Measurements from ENCODE around the gene MRPS18B. TPM values are rescaled to one million over a fixed set of nuclear protein-coding genes. Genes with fewer than 3 reads are reported as not detected.

The MRPS18B gene
- total RNA-seq, 4 donors from 2014 or later, result 35.0 to 41.2 (median 36.7) TPM

- peak within 1 kb of the TSS; percentile 23 to 61 for H3K4me3 ChIP-seq
- peaks cover 0 to 21% (median 11%) of the 10 kb centered on the region in 3 donors for H3K4me1 ChIP-seq
- ATAC-seq, result peak; percentile 98
- no peaks in the 10 kb centered on the region for H3K9me3 ChIP-seq
- H3K36me3 ChIP-seq, result peaks cover 0 to 82% of the 10 kb centered on the region in 2 donors
- no peaks in the 10 kb centered on the region for H3K27me3 ChIP-seq
- H3K27ac ChIP-seq, result peak within 1 kb of the TSS; percentile 25 to 97 (median 90)
- TF ChIP-seq POLR2AphosphoS5 (IDR thresholded peaks at IDR 0.05) (peak; percentile 82), CTCF (IDR thresholded peaks at IDR 0.05) (peak in 3 of 4 experiments; percentile 37 to 70 (median 58)), EP300 (IDR thresholded peaks at IDR 0.05) (no peak), POLR2A (IDR thresholded peaks at IDR 0.05) (peak; percentile 32 to 47)
- 1% methylated on average over 19 of the region's 36 CpGs; no CpG with 5 or more reads in 1 of the 2 donors for WGBS, 2 donors (ENCODE audit: low coverage in 1 of 2)
Measured at GRCh38 chr6:30626484-30627366, 9.1 kb downstream of the MRPS18B start, which contains the start of gene ATAT1. ATAT1 (plus strand) TSS chr6:30626874.

- Histone ChIP-seq H3K36me3 (peaks cover 0 to 65% of the 10 kb centered on the region in 2 donors), H3K4me1 (no peaks in the 10 kb centered on the region), H3K27me3 (no peaks in the 10 kb centered on the region), H3K4me3 (no peak overlapping the region), H3K27ac (no peak overlapping the region), H3K9me3 (no peaks in the 10 kb centered on the region)
- TF ChIP-seq POLR2A (IDR thresholded peaks at IDR 0.05), result no peak
- TF ChIP-seq CTCF (IDR thresholded peaks at IDR 0.05), result no peak
- 100% methylated on average over 3 of the region's 3 CpGs; no CpG with 5 or more reads in 1 of the 2 donors for WGBS, 2 donors (ENCODE audit: low coverage in 1 of 2)
- no peak for ATAC-seq
Measured at GRCh38 chr6:30635834-30636233, 18.2 kb downstream of the MRPS18B start.

GRCh38 chr6:30640481-30640880 is 22.8 kb downstream of the MRPS18B start:
- Histone ChIP-seq H3K4me3 (no peak overlapping the region), H3K4me1 (no peaks in the 10 kb centered on the region), H3K36me3 (peaks cover 0 to 81% of the 10 kb centered on the region in 2 donors), H3K27me3 (no peaks in the 10 kb centered on the region), H3K27ac (no peak overlapping the region), H3K9me3 (no peaks in the 10 kb centered on the region)
- WGBS, 2 donors (ENCODE audit: low coverage in 1 of 2), result 60 to 71% methylated on average over 1 to 3 of the region's 10 CpGs
- ATAC-seq, result no peak
- TF ChIP-seq CTCF (IDR thresholded peaks at IDR 0.05), result no peak
- TF ChIP-seq EP300 (IDR thresholded peaks at IDR 0.05), result no peak
- no peak for TF ChIP-seq POLR2AphosphoS5 (IDR thresholded peaks at IDR 0.05)
- TF ChIP-seq POLR2A (IDR thresholded peaks at IDR 0.05), result no peak

- no peak for ATAC-seq
- H3K36me3 ChIP-seq, result peaks cover 0 to 86% of the 10 kb centered on the region in 2 donors
- peaks cover 0 to 5% (median 0%) of the 10 kb centered on the region in 3 donors for H3K4me1 ChIP-seq
- no peaks in the 10 kb centered on the region for H3K9me3 ChIP-seq
- H3K4me3 ChIP-seq, result no peak overlapping the region
- no peak overlapping the region for H3K27ac ChIP-seq
- TF ChIP-seq POLR2A (IDR thresholded peaks at IDR 0.05) (no peak), EP300 (IDR thresholded peaks at IDR 0.05) (no peak), POLR2AphosphoS5 (IDR thresholded peaks at IDR 0.05) (no peak), CTCF (IDR thresholded peaks at IDR 0.05) (no peak)
- WGBS, 2 donors (ENCODE audit: low coverage in 1 of 2), result no CpG with 5 or more reads among the region's 1 CpG
- H3K27me3 ChIP-seq, result no peaks in the 10 kb centered on the region
Measured at GRCh38 chr6:30641048-30641447, 23.4 kb downstream of the MRPS18B start.

Measured in gastroesophageal sphincter (tissue), 4 donors.